Measurements from ENCODE around the gene FOXI1. TPM values are rescaled to one million over a fixed set of nuclear protein-coding genes. Genes with fewer than 3 reads are reported as not detected.

Gene FOXI1
- total and polyA plus RNA-seq, 2 of the 13 experiments (the other 11 are each of a cell fraction or from before 2014, with no cell fraction given): not detected

GRCh38 chr5:170132976-170133448 is 27.3 kb downstream of the FOXI1 start:
- POLR2A ChIA-PET: no interaction called here
- in situ Hi-C loops (cut with HindIII; ENCODE audit: extremely low pct_ligation_motif_present, low pct_unique_long_range_greater_than_20kb): no loop called here

GRCh38 chr5:170135796-170136490 is 30.2 kb downstream of the FOXI1 start:
- H3K36me3 ChIP-seq (replicated peaks in 1 of 2; ENCODE audit: control insufficient read depth in 1 of 2, insufficient read depth in 2 of 2, low read length in 2 of 2): no peaks in the 10 kb centered on the region
- no peak overlapping the region for H3K9ac ChIP-seq (ENCODE audit: insufficient read depth, low read depth, low read length)
- no peak overlapping the region for H3K4me3 ChIP-seq (replicated peaks in 1 of 3; ENCODE audit: insufficient read depth in 1 of 3, low read depth in 2 of 3, low read length in 3 of 3)
- no peak overlapping the region for H3K27ac ChIP-seq (ENCODE audit: extremely low read length, insufficient read depth, low read length)
- in situ Hi-C loops (cut with HindIII; ENCODE audit: extremely low pct_ligation_motif_present, low pct_unique_long_range_greater_than_20kb): no loop called here
- DNase-seq (ENCODE audit: low spot score) (no peak), FAIRE-seq (no peak), ATAC-seq (no peak)
- no TSS peak for BruUV-seq (replicated peaks)
- no peak overlapping the region for H2AFZ ChIP-seq (ENCODE audit: low read length)
- no peaks in the 10 kb centered on the region for H3K79me2 ChIP-seq (ENCODE audit: insufficient read depth, low read length)
- WGBS (ENCODE audit: low lambda C conversion rate): 0% methylated on average over 3 of the region's 4 CpGs
- no peaks in the 10 kb centered on the region for H3K27me3 ChIP-seq (ENCODE audit: control insufficient read depth in 1 of 2, insufficient read depth in 2 of 2, low read length in 2 of 2)
- no peaks in the 10 kb centered on the region for H3K9me3 ChIP-seq (ENCODE audit: low read length)
- intact Hi-C loops (cut with micrococcal nuclease; ENCODE audit: unreplicated experiment): no loop called here
- CTCF ChIA-PET (ENCODE audit: low intra/inter-chr PET ratio, low total read pairs): no interaction called here
- no peak for TF ChIP-seq RARG (CRISPR knock-in tag; IDR thresholded peaks at IDR 0.05; ENCODE audit: low read depth)
- TF ChIP-seq HNF4A (CRISPR knock-in tag; IDR thresholded peaks at IDR 0.05): no peak
- no peak for TF ChIP-seq NFATC3 (CRISPR knock-in tag; IDR thresholded peaks at IDR 0.05)
- no peak for TF ChIP-seq ARNT2 (CRISPR knock-in tag; IDR thresholded peaks at IDR 0.05; ENCODE audit: low read depth)
- TF ChIP-seq KMT2A (CRISPR knock-in tag; IDR thresholded peaks at IDR 0.05): no peak
- no peak for TF ChIP-seq ZNF468 (CRISPR knock-in tag; IDR thresholded peaks at IDR 0.05)
- no peak for TF ChIP-seq ELF4 (CRISPR knock-in tag; IDR thresholded peaks at IDR 0.05; ENCODE audit: borderline replicate concordance)
- TF ChIP-seq ZNF3 (CRISPR knock-in tag; IDR thresholded peaks at IDR 0.05): no peak
- no peak for TF ChIP-seq ZNF788 (CRISPR knock-in tag; IDR thresholded peaks at IDR 0.05; ENCODE audit: borderline replicate concordance)
- TF ChIP-seq DR1 (CRISPR knock-in tag; IDR thresholded peaks at IDR 0.05): no peak
- no peak for TF ChIP-seq ZMYM2 (CRISPR knock-in tag; IDR thresholded peaks at IDR 0.05)
- no peak overlapping the region for H3K4me2 ChIP-seq (ENCODE audit: low read depth, low read length)
- H4K20me1 ChIP-seq (ENCODE audit: insufficient read depth, low read length): no peaks in the 10 kb centered on the region
- POLR2A ChIA-PET: no interaction called here
- no peaks in the 10 kb centered on the region for H3K4me1 ChIP-seq (ENCODE audit: insufficient read depth, low read length)

More at GRCh38 chr5:170132976-170133448, 27.3 kb downstream of the FOXI1 start:
- no peak for DNase-seq (ENCODE audit: low spot score)
- no peaks in the 10 kb centered on the region for H3K79me2 ChIP-seq (ENCODE audit: insufficient read depth, low read length)
- TF ChIP-seq NR2C2 (CRISPR knock-in tag; IDR thresholded peaks at IDR 0.05; ENCODE audit: borderline replicate concordance) (no peak), TAF1 (CRISPR knock-in tag; IDR thresholded peaks at IDR 0.05) (no peak)
- no peak overlapping the region for H3K4me2 ChIP-seq (ENCODE audit: low read depth, low read length)
- H3K9me3 ChIP-seq (ENCODE audit: low read length): no peaks in the 10 kb centered on the region
- WGBS (ENCODE audit: low lambda C conversion rate): 21% methylated on average over 3 of the region's 3 CpGs
- intact Hi-C loops (cut with micrococcal nuclease; ENCODE audit: unreplicated experiment): no loop called here
- no peaks in the 10 kb centered on the region for H3K27me3 ChIP-seq (ENCODE audit: control insufficient read depth in 1 of 2, insufficient read depth in 2 of 2, low read length in 2 of 2)
- no peaks in the 10 kb centered on the region for H4K20me1 ChIP-seq (ENCODE audit: insufficient read depth, low read length)
- no peak for ATAC-seq
- no peak overlapping the region for H2AFZ ChIP-seq (ENCODE audit: low read length)
- BruUV-seq (replicated peaks): no TSS peak
- FAIRE-seq: no peak
- CTCF ChIA-PET (ENCODE audit: low intra/inter-chr PET ratio, low total read pairs): no interaction called here
- H3K36me3 ChIP-seq (replicated peaks in 1 of 2; ENCODE audit: control insufficient read depth in 1 of 2, insufficient read depth in 2 of 2, low read length in 2 of 2): no peaks in the 10 kb centered on the region
- H3K27ac ChIP-seq (ENCODE audit: extremely low read length, insufficient read depth, low read length): no peak overlapping the region
- H3K4me1 ChIP-seq (ENCODE audit: insufficient read depth, low read length): no peaks in the 10 kb centered on the region
- no peak overlapping the region for H3K9ac ChIP-seq (ENCODE audit: insufficient read depth, low read depth, low read length)
- no peak overlapping the region for H3K4me3 ChIP-seq (replicated peaks in 1 of 3; ENCODE audit: insufficient read depth in 1 of 3, low read depth in 2 of 3, low read length in 3 of 3)

All from HepG2 (cell line).